NCI-H748 (cell line): ENCODE results near the gene CAMK2G.
"Not testable (repeated sequence)": the region's sequence is repeated elsewhere in the genome, so short reads cannot be mapped to it uniquely, and the experiment has no call there.

Experiments
- DNase-seq: peaks from one replicate; lab custom pipeline; 2025; ENCODE audit not compliant: unreplicated experiment; lab: John Stamatoyannopoulos, UW

The CAMK2G gene

DNA sequence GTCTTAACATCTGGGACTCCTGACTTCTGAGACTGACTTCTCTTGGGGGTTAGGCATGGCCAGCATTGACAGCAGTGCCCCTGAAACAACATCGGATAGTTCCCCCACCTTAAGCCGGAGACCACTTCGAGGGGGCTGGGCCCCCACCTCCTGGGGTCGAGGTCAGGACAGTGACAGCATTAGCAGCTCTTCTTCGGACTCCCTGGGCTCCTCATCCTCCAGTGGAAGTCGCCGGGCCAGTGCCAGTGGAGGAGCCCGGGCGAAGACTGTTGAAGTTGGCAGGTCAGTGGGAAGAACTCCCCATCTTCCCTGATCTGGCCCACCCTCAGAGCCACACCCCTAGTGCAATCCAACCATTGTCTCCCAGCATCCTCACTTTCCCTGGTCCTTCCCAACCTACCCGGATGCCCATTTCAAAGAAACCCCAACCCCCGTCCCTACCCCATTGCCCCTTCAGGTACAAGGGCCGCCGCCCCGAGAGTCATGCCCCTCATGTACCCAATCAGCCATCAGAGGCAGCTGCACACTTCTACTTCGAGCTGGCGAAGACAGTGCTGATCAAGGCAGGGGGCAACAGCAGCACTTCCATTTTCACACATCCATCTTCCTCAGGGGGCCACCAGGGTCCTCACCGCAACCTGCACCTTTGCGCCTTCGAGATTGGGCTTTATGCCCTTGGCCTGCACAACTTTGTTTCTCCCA lies 76.9 kb downstream of the CAMK2G start:
- no peak for DNase-seq

GRCh38 chr10:73796766-73797165 lies 77.6 kb downstream of the CAMK2G start:
- DNase-seq = no peak

DNA sequence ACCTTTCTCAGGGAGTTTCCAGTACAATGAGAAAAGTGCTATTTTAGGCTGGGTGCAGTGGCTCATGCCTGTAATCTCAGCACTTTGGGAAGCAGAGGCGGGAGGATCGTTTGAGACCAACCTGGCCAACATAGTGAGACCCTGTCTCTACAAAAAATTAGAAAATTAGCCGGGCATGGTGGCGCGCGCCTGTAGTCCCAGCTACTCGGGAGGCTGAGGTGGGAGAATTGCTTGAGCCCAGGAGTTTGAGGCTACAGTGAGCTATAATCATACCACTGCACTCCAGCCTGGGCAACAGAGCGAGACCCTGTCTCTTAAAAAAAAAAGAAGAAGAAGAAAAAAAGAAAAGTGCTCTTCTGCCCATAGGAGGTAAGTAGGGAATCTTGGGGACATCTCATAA lies 78.3 kb downstream of the CAMK2G start:
- DNase-seq = not testable (repeated sequence)

- not testable (repeated sequence) for DNase-seq
Measured at GRCh38 chr10:73795491-73795890, 78.9 kb downstream of the CAMK2G start.

DNA sequence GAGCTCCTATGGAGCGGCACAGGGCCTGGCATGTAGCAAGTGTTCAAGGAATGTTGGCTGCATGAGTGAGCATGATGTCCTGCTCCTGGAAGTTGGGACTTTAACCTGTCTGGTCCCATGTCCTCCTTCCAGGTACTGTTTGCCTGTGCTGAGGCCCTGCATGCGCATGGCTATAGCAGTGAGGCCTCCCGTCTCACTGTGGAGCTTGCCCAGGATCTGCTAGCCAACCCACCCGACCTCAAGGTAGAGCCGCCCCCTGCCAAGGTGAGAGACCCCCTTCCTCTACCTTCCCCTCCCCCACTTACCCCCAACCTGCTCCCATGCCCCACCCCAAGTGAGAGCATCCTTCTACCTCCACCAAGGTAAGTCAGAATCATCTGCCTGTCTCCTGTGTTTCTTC lies 80.9 kb downstream of the CAMK2G start:
- no peak for DNase-seq

- no peak for DNase-seq
Measured at GRCh38 chr10:73791871-73792400, 82.4 kb downstream of the CAMK2G start.

- DNase-seq = no peak
Measured at GRCh38 chr10:73790886-73791625, 83.3 kb downstream of the CAMK2G start.

GRCh38 chr10:73789659-73790055 lies 84.7 kb downstream of the CAMK2G start:
- DNase-seq = no peak

DNA sequence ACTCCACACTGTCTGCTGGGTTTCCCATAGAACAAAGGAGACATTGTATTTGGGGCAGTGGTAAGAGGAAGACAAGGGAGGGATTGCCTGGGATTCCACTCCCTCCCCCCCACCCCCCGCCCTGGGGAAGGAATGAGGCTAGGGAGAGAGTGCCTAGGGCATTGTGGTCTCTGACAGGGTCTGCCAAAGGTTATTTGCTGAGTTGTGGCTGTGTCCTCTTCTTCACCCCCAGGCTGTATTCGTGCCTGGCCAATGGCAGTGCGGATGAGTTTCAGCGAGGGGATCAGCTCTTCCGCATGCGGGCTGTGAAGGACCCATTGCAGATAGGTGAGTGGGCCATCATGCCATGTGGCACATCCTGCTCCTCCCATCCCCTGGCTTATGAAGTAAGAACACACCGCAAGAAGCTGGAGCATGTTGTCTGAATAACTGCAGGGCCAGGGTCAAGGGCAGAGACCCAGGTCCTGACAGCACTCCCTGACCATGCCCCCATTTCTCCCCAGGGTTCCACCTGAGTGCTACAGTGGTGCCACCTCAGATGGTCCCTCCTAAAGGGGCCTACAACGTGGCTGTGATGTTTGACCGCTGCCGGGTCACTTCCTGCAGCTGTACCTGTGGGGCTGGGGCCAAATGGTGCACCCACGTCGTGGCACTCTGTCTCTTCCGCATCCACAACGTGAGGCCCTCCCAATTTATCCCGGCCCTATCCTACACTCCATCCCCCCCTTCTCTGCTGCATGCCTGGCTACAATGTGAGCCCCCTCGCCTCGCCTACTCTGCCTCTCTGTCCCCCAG lies 85.3 kb downstream of the CAMK2G start:
- DNase-seq = no peak

GRCh38 chr10:73787031-73787800 lies 87.1 kb downstream of the CAMK2G start:
- not testable (repeated sequence) for DNase-seq

- DNase-seq = peak; percentile 30
Measured at GRCh38 chr10:73786512-73786885, 87.9 kb downstream of the CAMK2G start.

GRCh38 chr10:73785721-73786511 lies 88.4 kb downstream of the CAMK2G start:
- DNase-seq = peak; percentile 35

GRCh38 chr10:73785211-73785720 lies 89.1 kb downstream of the CAMK2G start, which contains the start of gene ZSWIM8:
ZSWIM8 (plus strand) TSS chr10:73785606; CDS start chr10:73785879, 273 bp downstream.
- peak; percentile 90 for DNase-seq

DNA sequence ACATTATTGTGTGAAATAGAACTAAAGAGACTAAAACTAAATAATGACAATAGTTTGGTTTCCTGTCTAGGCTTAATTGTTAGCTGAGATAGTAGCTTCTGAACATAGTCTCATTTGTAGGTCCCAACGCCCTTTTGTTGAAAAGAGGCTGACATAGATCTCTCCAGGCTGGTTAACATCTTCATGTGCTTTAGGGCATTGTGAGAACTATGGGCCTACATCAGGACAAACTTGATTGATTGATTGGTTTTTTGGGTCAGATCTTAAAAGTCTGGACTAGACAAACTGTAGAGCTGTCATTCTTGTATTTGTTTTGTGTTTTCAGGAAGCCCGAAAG lies 91.6 kb downstream of the CAMK2G start:
- no peak for DNase-seq

DNA sequence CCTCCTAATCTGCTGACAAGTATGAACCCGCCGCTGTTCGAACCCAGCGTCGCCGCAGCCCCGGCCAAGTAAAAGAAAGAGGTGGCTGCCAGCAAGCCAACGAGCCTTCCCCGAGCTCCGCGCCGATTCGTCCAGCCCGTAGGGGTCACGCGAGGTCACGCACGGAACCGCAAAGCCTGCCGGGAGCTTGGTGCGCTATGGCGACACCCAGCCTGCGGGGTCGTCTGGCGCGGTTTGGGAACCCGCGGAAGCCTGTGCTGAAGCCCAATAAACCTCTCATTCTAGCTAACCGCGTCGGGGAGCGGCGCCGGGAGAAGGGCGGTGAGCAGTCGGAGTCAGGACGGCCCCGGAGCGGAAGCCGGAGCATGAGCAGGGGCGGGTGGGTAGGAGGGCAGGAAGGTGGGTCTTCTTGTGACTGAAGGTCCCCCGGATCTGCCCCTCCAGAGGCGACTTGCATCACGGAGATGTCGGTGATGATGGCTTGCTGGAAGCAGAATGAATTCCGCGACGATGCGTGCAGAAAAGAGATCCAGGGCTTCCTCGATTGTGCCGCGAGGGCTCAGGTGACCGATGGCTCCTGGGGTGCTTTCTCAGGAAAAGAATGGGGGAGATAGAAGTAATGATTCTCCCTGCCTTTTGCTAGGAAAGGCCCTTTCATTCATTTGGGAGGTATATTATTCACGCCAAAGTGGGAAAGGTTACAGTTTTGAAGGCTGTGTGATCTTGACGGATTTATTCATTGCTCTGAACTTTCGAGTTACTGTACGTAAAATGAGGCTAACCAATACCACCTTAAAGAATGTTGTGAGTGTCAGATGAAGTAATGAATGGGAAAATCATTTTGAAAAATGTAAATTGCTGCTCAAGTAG lies 92.2 kb downstream of the CAMK2G start, which contains the start of gene CHCHD1:
CHCHD1 (plus strand) TSS at position 170 of the 870 bp plus-strand sequence; CDS start at position 198, 28 bp downstream.
- peak; percentile 84 for DNase-seq

DNA sequence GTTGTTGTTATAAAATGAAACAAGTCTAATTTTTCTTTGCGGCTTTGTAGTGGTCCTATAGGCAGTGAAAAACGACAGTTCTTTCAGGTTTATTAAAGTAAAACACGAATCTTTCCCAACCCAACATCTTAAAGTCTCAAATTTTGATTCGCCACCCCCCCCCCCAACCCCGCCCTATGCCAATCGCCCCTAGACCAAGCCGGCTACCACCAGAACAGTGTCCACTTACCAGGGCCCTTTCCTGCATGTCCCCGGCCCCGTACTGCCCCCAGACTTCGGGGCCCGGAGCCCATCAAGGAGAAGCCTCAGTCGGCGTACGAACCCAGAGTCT lies 92.8 kb downstream of the CAMK2G start:
- no peak for DNase-seq

DNA sequence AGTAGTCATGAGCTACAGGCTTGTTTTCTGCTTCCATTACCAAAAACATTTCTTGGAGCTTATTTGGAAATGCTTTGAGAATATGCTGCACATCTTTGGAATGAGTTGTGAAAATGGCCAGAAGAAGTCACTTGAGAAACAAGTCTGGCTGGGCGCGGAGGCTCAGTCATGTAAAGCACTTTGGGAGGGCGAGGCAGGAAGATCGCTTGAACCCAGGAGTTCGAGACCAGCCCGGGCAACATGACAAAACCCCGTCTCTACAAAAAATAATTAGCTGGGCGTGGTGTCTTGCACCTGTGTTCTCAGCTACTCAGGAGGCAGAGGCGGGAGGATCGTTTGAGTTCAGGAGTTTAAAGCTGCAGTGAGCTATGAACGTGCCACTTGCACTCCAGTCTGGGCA lies 93.4 kb downstream of the CAMK2G start:
- peak; percentile 32 for DNase-seq

DNA sequence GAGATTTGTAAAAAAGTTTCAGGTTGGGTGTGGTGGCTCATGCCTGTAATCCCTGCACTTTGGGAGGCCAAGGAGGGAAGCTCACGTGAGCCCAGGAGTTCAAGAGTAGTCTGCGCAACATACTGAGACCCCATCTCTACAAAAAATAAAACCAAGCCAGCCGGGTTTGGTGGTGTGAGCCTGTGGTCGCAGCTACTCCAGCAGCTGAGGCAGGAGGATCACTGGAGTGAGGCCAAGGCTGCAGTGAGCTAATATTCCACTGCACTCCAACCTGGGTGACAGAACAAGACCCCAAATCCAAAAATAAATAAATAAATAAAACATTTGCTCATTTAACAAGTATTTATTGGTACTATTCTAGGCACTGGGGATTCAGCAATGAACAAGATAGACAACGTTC lies 94.1 kb downstream of the CAMK2G start:
- no peak for DNase-seq
